ENCODE data around the gene GIPC1. TPM values are rescaled to one million over a fixed set of nuclear protein-coding genes. Genes with fewer than 3 reads are reported as not detected.

Gene GIPC1
- total and polyA plus RNA-seq, 2 of the 4 experiments (the other 2 are of a cell fraction), result 74.2 to 133 TPM

- Histone ChIP-seq H3K27me3 (ENCODE audit: control insufficient read depth, insufficient read depth, low read length) (no peaks in the 10 kb centered on the region), H3K9ac (ENCODE audit: low read depth, low read length) (no peak overlapping the region), H4K5ac (ENCODE audit: low read depth, low read length) (no peak overlapping the region), H3K4me2 (ENCODE audit: low read depth, low read length) (no peak overlapping the region), H4K8ac (ENCODE audit: low read depth in 2 of 2, low read length in 2 of 2) (no peak overlapping the region), H3K9me3 (ENCODE audit: control insufficient read depth, insufficient read depth, low read length) (no peaks in the 10 kb centered on the region), H2AFZ (replicated peaks; ENCODE audit: low read length, poor library complexity) (no peak overlapping the region), H3K4me3 (ENCODE audit: insufficient read depth, low read depth, low read length) (no peak overlapping the region), H3K9me1 (ENCODE audit: insufficient read depth, low read length) (peaks cover 18% of the 10 kb centered on the region), H3K4me1 (ENCODE audit: control insufficient read depth, insufficient read depth, low read length) (peaks cover 6% of the 10 kb centered on the region; the same call in 1 of the 2 replicates), H3K23ac (ENCODE audit: low read depth, low read length) (no peak overlapping the region), H3K56ac (ENCODE audit: extremely low read depth, insufficient read depth, low read length) (no peak overlapping the region), H4K91ac (ENCODE audit: insufficient read depth, low read depth, low read length) (no peak overlapping the region), H3K27ac (ENCODE audit: insufficient read depth, low read length) (no peak overlapping the region), H2AK9ac (replicated peaks; ENCODE audit: low read depth, low read length, poor library complexity) (no peak overlapping the region), H3K4ac (ENCODE audit: low read depth, low read length) (no peak overlapping the region), H3K18ac (ENCODE audit: low read depth, low read length) (no peak overlapping the region), H2BK20ac (ENCODE audit: low read depth, low read length) (no peak overlapping the region), H4K20me1 (ENCODE audit: insufficient read depth, low read length) (peaks cover 19% of the 10 kb centered on the region), H3K79me1 (ENCODE audit: low read depth in 1 of 2, low read length in 2 of 2) (peaks cover 12 to 54% of the 10 kb centered on the region in 2 experiments; a peak in 3 of 4 replicates), H2AK5ac (ENCODE audit: low read depth, low read length) (no peak overlapping the region), H2BK120ac (ENCODE audit: low read depth, low read length) (no peak overlapping the region), H3K36me3 (ENCODE audit: control insufficient read depth, insufficient read depth, low read length) (no peaks in the 10 kb centered on the region), H3K14ac (replicated peaks; ENCODE audit: low read depth, low read length) (no peak overlapping the region), H2BK5ac (ENCODE audit: low read depth, low read length, poor library complexity, severe bottlenecking) (no peak overlapping the region), H2BK15ac (ENCODE audit: low read depth, low read length) (no peak overlapping the region)
- dilution Hi-C loops (cut with HindIII; ENCODE audit: low sequenced_read_pairs, unreplicated experiment) (no loop called here), in situ Hi-C loops (cut with MboI; ENCODE audit: low sequenced_read_pairs) (no loop called here), intact Hi-C loops (cut with micrococcal nuclease) (no loop called here)
- DNase-seq (no peak), ATAC-seq (ENCODE audit: low read depth) (no peak)
- CTCF ChIA-PET, result interaction anchor here (0.6 kb wide), 1 partner anchor 773 kb away, joined by 8 read pairs; no protein-coding TSS in a partner anchor
- WGBS, 2 experiments (ENCODE audit: extremely low coverage in 2 of 2, insufficient read length in 1 of 2), result 75% methylated on average over 1 of the region's 7 CpGs; no CpG with 5 or more reads in 1 of the 2 experiments
- POLR2A ChIA-PET (ENCODE audit: unreplicated experiment), result no interaction called here
- TF ChIP-seq RCOR1 (IDR thresholded peaks at IDR 0.05; ENCODE audit: insufficient replicate concordance, low read length) (no peak), CHD1 (IDR thresholded peaks at IDR 0.05; ENCODE audit: low read depth, low read length) (no peak), RFX5 (IDR thresholded peaks at IDR 0.05; ENCODE audit: low read depth, low read length) (no peak), USF2 (IDR thresholded peaks at IDR 0.05; ENCODE audit: low read depth, low read length) (no peak), RAD21 (IDR thresholded peaks at IDR 0.05; ENCODE audit: low read length) (no peak), CTCF (conservative IDR thresholded peaks at IDR 0.05; ENCODE audit: low read depth, low read length) (no peak), SMC3 (IDR thresholded peaks at IDR 0.05; ENCODE audit: low read depth, low read length) (no peak)
- no TSS peak for BruUV-seq (replicated peaks)
Observed at GRCh38 chr19:14542711-14543328, 46.9 kb upstream of the GIPC1 start.
